NCI-H524 treated with DMSO at 0.1 percent for 48 hours (cell line): ENCODE measurements around the gene TRANK1.
A peak's percentile ranks its signal among the peaks of the same experiment; 100 is the strongest.
"Not testable (repeated sequence)": the region's sequence is repeated elsewhere in the genome, so short reads cannot be mapped to it uniquely, and the experiment has no call there.

Experiments
- DNase-seq: peaks from one replicate; lab custom pipeline; 2025; lab: John Stamatoyannopoulos, UW

Gene TRANK1

GRCh38 chr3:36892457-36893136, 52.3 kb downstream of the TRANK1 start:
- no peak for DNase-seq

- DNase-seq: no peak
Observed at GRCh38 chr3:36891701-36892160, 53.1 kb downstream of the TRANK1 start.

GRCh38 chr3:36891097-36891496, 53.8 kb downstream of the TRANK1 start:
- DNase-seq: not testable (repeated sequence)

GRCh38 chr3:36890261-36890660, 54.6 kb downstream of the TRANK1 start:
- no peak for DNase-seq

- DNase-seq: no peak
Observed at GRCh38 chr3:36881735-36882134, 63.1 kb downstream of the TRANK1 start.

GRCh38 chr3:36879842-36880241, 65.0 kb downstream of the TRANK1 start:
- not testable (repeated sequence) for DNase-seq

- no peak for DNase-seq
Observed at GRCh38 chr3:36877930-36878685, 66.7 kb downstream of the TRANK1 start.

GRCh38 chr3:36876181-36876936, 68.5 kb downstream of the TRANK1 start:
- no peak for DNase-seq

- no peak for DNase-seq
Observed at GRCh38 chr3:36875397-36875796, 69.5 kb downstream of the TRANK1 start.

- DNase-seq: peak; percentile 22
Observed at GRCh38 chr3:36874424-36874823, 70.4 kb downstream of the TRANK1 start.

GRCh38 chr3:36871379-36872126, 73.3 kb downstream of the TRANK1 start:
- DNase-seq: no peak

GRCh38 chr3:36868614-36869436, 76.0 kb downstream of the TRANK1 start:
- DNase-seq: peak; percentile 17

- DNase-seq: no peak
Observed at GRCh38 chr3:36867810-36868209, 77.0 kb downstream of the TRANK1 start.

GRCh38 chr3:36866368-36866767, 78.5 kb downstream of the TRANK1 start:
- no peak for DNase-seq

GRCh38 chr3:36864180-36865053, 80.4 kb downstream of the TRANK1 start:
- no peak for DNase-seq

GRCh38 chr3:36862076-36862755, 82.6 kb downstream of the TRANK1 start:
- DNase-seq: no peak

- no peak for DNase-seq
Observed at GRCh38 chr3:36859494-36859893, 85.4 kb downstream of the TRANK1 start.

- DNase-seq: no peak
Observed at GRCh38 chr3:36852071-36852470, 92.8 kb downstream of the TRANK1 start.

- DNase-seq: no peak
Observed at GRCh38 chr3:36850743-36851142, 94.1 kb downstream of the TRANK1 start.
